Uterus (tissue), 4 donors: ENCODE measurements around the gene MYD88. TPM values are rescaled to one million over a fixed set of nuclear protein-coding genes. Genes with fewer than 3 reads are reported as not detected.
A peak's percentile ranks its signal among the peaks of the same experiment; 100 is the strongest.

Experiments
- DNase-seq, 2 donors: peaks; one replicate each; pipeline ENCODE4 v3.0.0-alpha.2; 2019 to 2020
- H3K27ac ChIP-seq, 2 donors: fragments of 200-600 bp; sonication (generic); 1 replicate in 1 of 2; 2 replicates in 1 of 2; pipeline ENCODE4 v1.5.1; 2016 to 2018
- H3K27me3 ChIP-seq, 2 donors: fragments of 200-600 bp; sonication (generic); one replicate each; pipeline ENCODE4 v1.5.1; 2018 to 2019; ENCODE audit warnings: control low read depth in 1 of 2
- H3K36me3 ChIP-seq, 2 donors: fragments of 200-600 bp; sonication (generic); one replicate each; pipeline ENCODE4 v1.5.1; 2019; ENCODE audit warnings: control low read depth in 1 of 2
- H3K4me1 ChIP-seq, 2 donors: fragments of 200-600 bp; sonication (generic); one replicate each; pipeline ENCODE4 v1.5.1; 2018 to 2019; ENCODE audit warnings: control low read depth in 1 of 2
- H3K4me3 ChIP-seq, 2 donors: fragments of 200-600 bp; sonication (generic); 1 replicate in 1 of 2; 2 replicates in 1 of 2; pipeline ENCODE4 v1.5.1; 2018 to 2019; ENCODE audit warnings: mild to moderate bottlenecking in 1 of 2
- H3K9me3 ChIP-seq, 2 donors: fragments of 200-600 bp; sonication (generic); one replicate each; pipeline ENCODE4 v1.5.1; 2019; ENCODE audit warnings: control low read depth in 1 of 2
- POLR2A ChIP-seq, 2 donors: fragments of 450-650 bp; IDR thresholded peaks; one replicate each; pipeline ENCODE4 v1.6.1; 2016; ENCODE audit warnings: antibody characterized with exemption in 2 of 2, mild to moderate bottlenecking in 1 of 2, moderate library complexity in 1 of 2
- intact Hi-C: fragments of 100-400 bp; cut with DNase I; formaldehyde crosslinking; loops from one replicate; pipeline ENCODE4 v1.15.1; 2023; ENCODE audit warnings: low total_unique reads
- total RNA-seq, 4 donors: library from RNA; depleted of rRNA in 3 of 4; stranded (reverse); fragments of >200 nt in 3 of 4; gene quantifications; one replicate each; pipeline versions ENCODE4 v1.1.0 to v1.2.4, GENCODE V29; 2014 to 2023
- TF ChIP-seq, protein P1 (sequence below), 4 experiments: fragments of 200-600 bp in 2 of 4; fragments of 450-650 bp in 2 of 4; sonication (generic) in 2 of 4; IDR thresholded peaks; one replicate each; pipeline ENCODE4 v1.5.1; 2016 to 2019; ENCODE audit warnings: antibody characterized with exemption in 4 of 4, mild to moderate bottlenecking in 2 of 4, moderate library complexity in 1 of 4
- donor health status: DM: yes; HTN: yes; CAD: no.

MYD88 gene
- total RNA-seq, 4 donors from 2014 or later, result 2.0 to 30.9 (median 22.3) TPM

GRCh38 chr3:38136777-38137614, 1.5 kb upstream of the MYD88 start, which contains the start of gene ACAA1:
TSS of gene ACAA1 (minus strand) at chr3:38137127. CDS start at chr3:38137035, 92 bp downstream.
- Histone ChIP-seq H3K4me1 (no peaks in the 10 kb centered on the region), H3K4me3 (peak within 1 kb of the TSS; percentile 46 to 78), H3K27ac (peak within 1 kb of the TSS; percentile 89 to 92), H3K27me3 (no peaks in the 10 kb centered on the region), H3K36me3 (no peaks in the 10 kb centered on the region), H3K9me3 (no peaks in the 10 kb centered on the region)
- intact Hi-C loops, result no loop called here
- DNase-seq, result peak; percentile 99 to 100
- TF ChIP-seq POLR2A (IDR thresholded peaks at IDR 0.05), result peak; percentile 80 to 83
- TF ChIP-seq, protein P1, sequence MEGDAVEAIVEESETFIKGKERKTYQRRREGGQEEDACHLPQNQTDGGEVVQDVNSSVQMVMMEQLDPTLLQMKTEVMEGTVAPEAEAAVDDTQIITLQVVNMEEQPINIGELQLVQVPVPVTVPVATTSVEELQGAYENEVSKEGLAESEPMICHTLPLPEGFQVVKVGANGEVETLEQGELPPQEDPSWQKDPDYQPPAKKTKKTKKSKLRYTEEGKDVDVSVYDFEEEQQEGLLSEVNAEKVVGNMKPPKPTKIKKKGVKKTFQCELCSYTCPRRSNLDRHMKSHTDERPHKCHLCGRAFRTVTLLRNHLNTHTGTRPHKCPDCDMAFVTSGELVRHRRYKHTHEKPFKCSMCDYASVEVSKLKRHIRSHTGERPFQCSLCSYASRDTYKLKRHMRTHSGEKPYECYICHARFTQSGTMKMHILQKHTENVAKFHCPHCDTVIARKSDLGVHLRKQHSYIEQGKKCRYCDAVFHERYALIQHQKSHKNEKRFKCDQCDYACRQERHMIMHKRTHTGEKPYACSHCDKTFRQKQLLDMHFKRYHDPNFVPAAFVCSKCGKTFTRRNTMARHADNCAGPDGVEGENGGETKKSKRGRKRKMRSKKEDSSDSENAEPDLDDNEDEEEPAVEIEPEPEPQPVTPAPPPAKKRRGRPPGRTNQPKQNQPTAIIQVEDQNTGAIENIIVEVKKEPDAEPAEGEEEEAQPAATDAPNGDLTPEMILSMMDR (IDR thresholded peaks at IDR 0.05), result peak in 1 of 4 experiments; percentile 2

GRCh38 chr3:38137615-38138348, 679 bp upstream of the MYD88 start:
- TF ChIP-seq, protein P1 (IDR thresholded peaks at IDR 0.05), result no peak
- TF ChIP-seq POLR2A (IDR thresholded peaks at IDR 0.05), result no peak
- no peaks in the 10 kb centered on the region for H3K27me3 ChIP-seq
- DNase-seq, result peak in 1 of 2 donors; percentile 38
- peak overlapping the region; percentile 46 to 76 for H3K4me3 ChIP-seq
- no peaks in the 10 kb centered on the region for H3K36me3 ChIP-seq
- no peaks in the 10 kb centered on the region for H3K4me1 ChIP-seq
- no peaks in the 10 kb centered on the region for H3K9me3 ChIP-seq
- intact Hi-C loops, result no loop called here
- peak overlapping the region; percentile 89 to 92 for H3K27ac ChIP-seq

DNA sequence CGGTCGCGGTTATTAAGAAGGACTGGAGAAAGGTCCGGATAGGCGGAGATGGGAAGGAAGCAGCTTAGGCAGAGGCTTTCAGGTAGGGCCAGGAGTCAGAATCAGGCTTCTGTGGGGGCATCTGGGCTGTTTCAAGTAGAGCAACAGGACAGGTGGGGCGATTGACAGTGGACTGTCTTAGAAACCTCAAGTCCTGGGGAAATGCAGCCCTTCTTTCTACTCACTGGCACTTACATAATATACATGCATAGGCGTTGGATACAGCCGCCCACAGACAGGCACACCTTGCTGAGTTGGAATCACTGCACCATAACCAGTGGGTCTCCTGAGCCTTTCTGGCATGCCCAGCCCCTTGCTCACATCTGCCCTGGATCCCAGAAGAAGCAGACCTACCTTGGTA, 730 bp downstream of the MYD88 start:
- TF ChIP-seq, protein P1 (IDR thresholded peaks at IDR 0.05), result no peak
- no peak for TF ChIP-seq POLR2A (IDR thresholded peaks at IDR 0.05)
- DNase-seq, result no peak
- no peaks in the 10 kb centered on the region for H3K4me1 ChIP-seq

DNA sequence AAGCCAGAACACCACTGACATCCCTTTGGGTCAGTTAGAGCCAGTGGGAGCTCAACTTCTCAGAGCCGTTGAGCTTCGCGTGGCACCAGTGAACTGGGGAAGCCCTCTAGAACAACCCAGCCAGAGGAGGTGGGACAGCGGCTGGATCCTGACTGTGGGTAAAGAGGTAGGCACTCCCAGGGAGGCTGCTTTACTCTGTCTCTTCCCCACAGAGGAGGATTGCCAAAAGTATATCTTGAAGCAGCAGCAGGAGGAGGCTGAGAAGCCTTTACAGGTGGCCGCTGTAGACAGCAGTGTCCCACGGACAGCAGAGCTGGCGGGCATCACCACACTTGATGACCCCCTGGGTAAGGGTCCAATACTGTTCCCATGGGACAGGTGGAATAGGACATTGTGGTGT, 1.2 kb downstream of the MYD88 start:
- H3K4me1 ChIP-seq, result no peaks in the 10 kb centered on the region
- TF ChIP-seq, protein P1 (IDR thresholded peaks at IDR 0.05), result no peak
- TF ChIP-seq POLR2A (IDR thresholded peaks at IDR 0.05), result no peak
- H3K4me3 ChIP-seq, result peak overlapping the region; percentile 46 to 76
- no peaks in the 10 kb centered on the region for H3K36me3 ChIP-seq
- no peak for DNase-seq
- no peaks in the 10 kb centered on the region for H3K27me3 ChIP-seq
- peak overlapping the region; percentile 89 to 92 for H3K27ac ChIP-seq
- H3K9me3 ChIP-seq, result no peaks in the 10 kb centered on the region
- intact Hi-C loops, result no loop called here

More for the DNA sequence above, 730 bp downstream of the MYD88 start:
- Histone ChIP-seq H3K27ac (peak overlapping the region; percentile 89 to 92), H3K36me3 (no peaks in the 10 kb centered on the region), H3K9me3 (no peaks in the 10 kb centered on the region), H3K4me3 (peak overlapping the region; percentile 46 to 76), H3K27me3 (no peaks in the 10 kb centered on the region)
- intact Hi-C loops, result no loop called here
